Aortic smooth muscle cell (primary cell): ENCODE data around the gene ITLN2. TPM values are rescaled to one million over a fixed set of nuclear protein-coding genes. Genes with fewer than 3 reads are reported as not detected.

Source experiments
- total RNA-seq: library from RNA; depleted of rRNA; stranded (reverse); fragments of >200 nt; gene quantifications from 2 replicates; pipeline ENCODE4 v1.2.3, GENCODE V29; 2014

ITLN2 gene
- total RNA-seq: not detected in 2 replicates

DNA sequence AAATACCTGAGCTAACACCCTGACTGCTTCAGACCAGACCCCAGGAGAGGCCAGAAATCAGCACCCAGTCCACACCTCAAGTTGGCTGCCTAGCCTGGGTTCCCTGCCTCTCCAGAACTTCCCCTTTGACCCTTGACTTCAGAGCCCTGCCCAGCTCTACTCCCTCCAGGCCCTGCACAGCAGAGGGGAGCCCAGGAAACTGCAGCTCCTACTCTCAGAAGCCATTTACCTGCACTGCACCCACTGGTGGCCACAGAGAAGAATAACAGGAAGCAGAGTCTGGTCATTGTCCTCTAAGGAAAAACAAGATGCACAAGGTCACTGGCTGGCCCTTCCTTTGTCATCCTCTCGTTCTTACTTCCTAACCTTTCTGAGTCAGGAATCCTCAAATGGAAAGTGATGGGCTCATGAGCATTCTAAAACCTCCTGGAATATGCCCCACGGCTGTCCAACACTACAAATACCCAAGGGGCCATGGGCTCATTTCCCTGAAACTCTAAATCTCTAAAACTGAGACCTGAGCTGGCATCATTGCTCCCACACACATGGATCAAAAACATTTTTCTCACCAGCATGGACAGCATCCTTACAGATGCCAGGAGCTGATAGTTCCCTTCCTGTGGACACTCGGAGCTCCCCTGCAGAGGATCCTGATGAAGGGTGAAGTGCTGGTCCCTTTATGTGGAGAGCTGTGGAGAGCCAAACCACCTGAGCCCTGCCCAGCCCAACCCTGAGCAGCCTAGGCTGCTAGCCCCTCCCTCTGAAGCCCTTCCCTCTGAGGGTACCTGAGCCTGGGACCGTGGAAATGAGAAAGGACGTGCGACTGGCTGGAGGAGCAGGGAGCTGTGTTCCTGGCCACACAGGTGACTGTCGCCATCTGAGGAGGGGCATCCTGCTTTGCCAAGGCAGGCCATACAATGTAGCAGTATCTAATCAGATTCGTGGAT, at the start of gene ITLN2:
ITLN2 (minus strand) TSS at position 652 of the 947 bp plus-strand sequence; CDS start at position 584, 68 bp downstream.

Other genes with a start within 250 kb of the ITLN2 start
- gene CD48, start 243.0 kb downstream of the ITLN2 start, total RNA-seq: not detected in 2 replicates
- gene SLAMF7, start 215.6 kb downstream of the ITLN2 start, total RNA-seq: not detected in 2 replicates
- not detected in 2 replicates for gene LY9, start 158.6 kb downstream of the ITLN2 start, total RNA-seq
- not detected in 2 replicates for gene CD244, start 91.9 kb downstream of the ITLN2 start, total RNA-seq
- gene ITLN1, start 69.6 kb downstream of the ITLN2 start, total RNA-seq: not detected in 2 replicates
- 4.2 and 11.6 TPM in 2 replicates for gene F11R, start 66.3 kb upstream of the ITLN2 start, total RNA-seq
- 12.3 and 26.7 TPM in 2 replicates for gene TSTD1, start 84.2 kb upstream of the ITLN2 start, total RNA-seq
- gene USF1, start 91.2 kb upstream of the ITLN2 start, total RNA-seq: 73.6 and 80.6 TPM in 2 replicates
- under 0.01 TPM in 1 of 2 replicates, not detected in the other for gene ARHGAP30, start 115.1 kb upstream of the ITLN2 start, total RNA-seq
- 0.13 TPM in 1 of 2 replicates, not detected in the other for gene NECTIN4, start 134.7 kb upstream of the ITLN2 start, total RNA-seq
- 1.8 and 3.5 TPM in 2 replicates for gene KLHDC9, start 143.6 kb upstream of the ITLN2 start, total RNA-seq
- gene PFDN2, start 163.2 kb upstream of the ITLN2 start, total RNA-seq: 37.0 and 64.9 TPM in 2 replicates
- gene NIT1, start 163.3 kb upstream of the ITLN2 start, total RNA-seq: 20.6 and 23.5 TPM in 2 replicates
- gene DEDD, start 177.9 kb upstream of the ITLN2 start, total RNA-seq: 21.8 and 23.8 TPM in 2 replicates
- gene UFC1, start 199.2 kb upstream of the ITLN2 start, total RNA-seq: 129 and 141 TPM in 2 replicates
- gene USP21, start 204.7 kb upstream of the ITLN2 start, total RNA-seq: 5.3 and 5.5 TPM in 2 replicates
- gene PPOX, start 211.6 kb upstream of the ITLN2 start, total RNA-seq: 11.0 and 13.1 TPM in 2 replicates
- 12.0 and 12.7 TPM in 2 replicates for gene B4GALT3, start 222.7 kb upstream of the ITLN2 start, total RNA-seq
- 4.2 and 7.5 TPM in 2 replicates for gene ADAMTS4, start 244.2 kb upstream of the ITLN2 start, total RNA-seq
- 146 and 150 TPM in 2 replicates for gene NDUFS2, start 247.6 kb upstream of the ITLN2 start, total RNA-seq